HFF-Myc (cell line): ENCODE data around the gene PRAMEF13.
"Not testable (repeated sequence)": the region's sequence is repeated elsewhere in the genome, so short reads cannot be mapped to it uniquely, and the experiment has no call there.

Source experiments
- DNase-seq: peaks from one replicate; pipeline ENCODE4 v3.0.0-alpha.2; 2011; ENCODE audit warnings: low read depth; ENCODE audit errors: extremely low read depth
- H3K4me3 ChIP-seq: replicated peaks from 2 replicates; pipeline ENCODE4 v1.5.1; 2011; ENCODE audit warnings: low read depth, mild to moderate bottlenecking, control low read depth, low read length
- TF ChIP-seq, protein P1 (sequence below): IDR thresholded peaks from 2 replicates; pipeline ENCODE4 v1.5.1; 2012; ENCODE audit warnings: mild to moderate bottlenecking, low read depth, low read length, control low read depth; ENCODE audit errors: missing control alignments

Gene PRAMEF13, protein sequence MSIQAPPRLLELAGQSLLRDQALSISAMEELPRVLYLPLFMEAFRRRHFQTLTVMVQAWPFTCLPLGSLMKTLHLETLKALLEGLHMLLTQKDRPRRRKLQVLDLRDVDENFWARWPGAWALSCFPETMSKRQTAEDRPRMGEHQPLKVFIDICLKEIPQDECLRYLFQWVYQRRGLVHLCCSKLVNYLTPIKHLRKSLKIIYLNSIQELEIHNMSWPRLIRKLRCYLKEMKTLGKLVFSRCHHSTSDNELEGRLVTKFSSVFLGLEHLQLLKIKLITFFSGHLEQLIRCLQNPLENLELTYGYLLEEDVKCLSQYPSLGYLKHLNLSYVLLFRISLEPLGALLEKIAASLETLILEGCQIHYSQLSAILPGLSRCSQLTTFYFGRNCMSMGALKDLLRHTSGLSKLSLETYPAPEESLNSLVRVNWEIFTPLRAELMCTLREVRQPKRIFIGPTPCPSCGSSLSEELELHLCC

DNA sequence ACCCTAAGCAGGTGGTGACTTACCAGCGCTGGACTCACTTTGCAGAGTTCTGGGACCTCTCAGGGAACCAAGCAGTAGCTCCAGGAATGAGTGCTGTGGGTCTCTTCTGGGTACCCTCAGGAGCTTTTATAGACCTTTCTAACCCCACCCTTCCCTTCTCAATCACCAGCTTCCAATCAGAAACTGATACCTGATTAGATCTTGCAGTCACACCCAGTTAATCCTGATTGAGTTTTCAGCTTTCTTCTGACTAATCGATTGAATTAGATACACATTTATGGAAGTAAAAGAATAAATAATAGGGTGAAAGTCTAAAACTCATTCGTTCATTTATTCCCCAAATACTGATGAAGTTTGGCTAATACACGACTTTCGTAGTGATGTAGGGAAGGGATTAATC is at the start of gene PRAMEF13:
TSS of gene PRAMEF13 (minus strand) at position 101 of the 400 bp plus-strand sequence. CDS start 1,820 bp downstream, outside the sequence.
- H3K4me3 ChIP-seq, DNase-seq: not testable (repeated sequence)

DNA sequence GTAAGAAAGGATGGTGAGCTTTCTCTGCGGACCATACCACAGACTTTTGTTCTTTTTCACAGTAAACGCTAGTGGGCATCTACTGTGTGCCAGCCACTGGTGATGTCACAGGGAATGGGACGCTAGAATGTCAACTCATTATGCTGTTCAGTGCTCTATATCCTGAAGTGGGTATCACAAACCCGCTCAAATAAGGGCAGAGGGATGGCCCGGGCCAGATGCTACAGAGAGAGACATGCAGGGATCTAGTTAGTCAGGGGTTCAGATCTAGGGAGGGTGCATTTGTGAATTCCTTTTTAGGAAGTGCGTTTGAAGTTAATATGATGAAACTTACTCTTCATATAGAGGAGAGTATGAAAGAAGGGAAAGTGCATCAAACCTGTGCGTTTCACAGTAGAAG is 45.9 kb upstream of the PRAMEF13 start:
- not testable (repeated sequence) for H3K4me3 ChIP-seq, DNase-seq

DNA sequence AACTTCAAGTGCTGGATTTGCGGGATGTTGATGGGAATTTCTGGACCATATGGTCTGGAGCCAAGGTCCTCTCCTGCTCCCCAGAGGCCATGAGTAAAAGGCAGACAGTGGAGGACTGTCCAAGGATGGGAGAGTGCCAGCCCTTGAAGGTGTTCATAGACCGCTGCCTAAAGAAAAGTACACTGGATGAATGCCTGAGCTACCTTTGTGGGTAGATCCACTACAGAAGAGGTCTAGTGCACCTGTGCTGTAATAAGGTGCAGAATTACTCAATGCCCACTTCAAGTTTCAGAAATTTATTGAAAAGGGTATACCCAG is 45.3 kb upstream of the PRAMEF13 start:
- not testable (repeated sequence) for DNase-seq, H3K4me3 ChIP-seq

DNA sequence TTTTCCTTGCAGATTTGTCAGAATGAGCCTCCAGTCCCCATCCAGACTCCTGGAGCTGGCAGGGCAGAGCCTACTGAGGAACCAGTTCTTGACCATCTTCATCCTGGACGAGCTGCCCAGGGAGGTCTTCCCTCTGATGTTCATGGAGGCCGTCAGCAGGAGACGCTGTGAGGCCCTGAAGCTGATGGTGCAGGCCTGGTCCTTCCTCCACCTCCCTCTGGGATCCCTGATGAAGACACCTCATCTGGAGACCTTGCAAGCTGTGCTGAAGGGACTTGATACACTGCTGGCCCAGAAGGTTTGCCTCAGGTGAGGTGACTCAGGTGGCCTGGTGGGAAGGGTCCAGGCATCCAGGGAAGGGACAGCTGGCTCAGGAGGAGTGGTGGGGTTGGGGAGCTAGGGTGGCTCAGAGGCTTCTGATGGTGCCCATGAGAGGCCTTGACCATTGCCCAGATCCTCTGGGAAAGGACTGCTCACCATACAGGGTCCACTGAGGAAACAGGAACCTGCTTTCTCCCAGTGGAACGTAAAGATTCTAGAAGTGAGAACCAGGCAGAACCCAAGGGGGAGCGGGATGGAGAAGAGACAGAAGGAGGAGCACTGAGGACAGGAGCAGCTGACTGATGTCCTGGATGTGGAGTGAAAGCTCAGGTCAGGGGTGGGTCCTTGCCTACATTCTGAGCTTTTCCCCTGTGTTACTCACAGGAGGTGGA is 44.8 kb upstream of the PRAMEF13 start:
- H3K4me3 ChIP-seq, DNase-seq: not testable (repeated sequence)

DNA sequence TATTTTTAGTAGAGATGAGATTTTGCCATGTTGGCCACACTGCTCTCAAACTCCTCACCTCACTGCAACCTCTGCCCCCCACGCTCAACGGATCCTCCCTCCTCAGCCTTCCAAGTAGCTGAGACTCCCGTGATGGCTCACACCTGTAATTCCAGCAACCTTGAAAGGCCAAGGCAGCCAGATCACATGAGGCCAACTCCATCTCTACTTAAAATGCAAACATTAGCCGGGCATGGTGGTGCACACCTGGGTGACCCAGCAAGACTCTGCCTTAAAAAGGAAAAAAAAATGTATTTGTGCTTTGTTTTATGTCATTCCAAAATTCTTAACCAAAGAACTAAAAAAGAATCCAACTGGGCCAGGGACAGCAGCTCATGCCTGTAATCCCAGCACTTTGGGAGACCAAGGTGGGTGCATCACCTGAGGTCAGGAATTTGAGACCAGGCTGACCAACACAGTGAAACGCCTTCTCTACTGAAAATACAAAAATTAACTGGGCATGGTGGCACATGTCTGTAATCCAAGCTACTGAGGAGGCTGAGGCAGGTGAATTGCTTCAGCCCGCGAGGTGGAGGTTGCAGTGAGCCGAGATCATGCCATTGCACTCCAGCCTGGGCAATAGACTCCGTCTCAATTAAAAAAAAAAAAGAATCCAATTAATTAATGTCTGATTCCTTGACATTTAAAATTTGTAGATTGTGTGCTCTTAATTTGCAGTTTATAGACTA is 42.5 kb upstream of the PRAMEF13 start:
- not testable (repeated sequence) for H3K4me3 ChIP-seq, DNase-seq

DNA sequence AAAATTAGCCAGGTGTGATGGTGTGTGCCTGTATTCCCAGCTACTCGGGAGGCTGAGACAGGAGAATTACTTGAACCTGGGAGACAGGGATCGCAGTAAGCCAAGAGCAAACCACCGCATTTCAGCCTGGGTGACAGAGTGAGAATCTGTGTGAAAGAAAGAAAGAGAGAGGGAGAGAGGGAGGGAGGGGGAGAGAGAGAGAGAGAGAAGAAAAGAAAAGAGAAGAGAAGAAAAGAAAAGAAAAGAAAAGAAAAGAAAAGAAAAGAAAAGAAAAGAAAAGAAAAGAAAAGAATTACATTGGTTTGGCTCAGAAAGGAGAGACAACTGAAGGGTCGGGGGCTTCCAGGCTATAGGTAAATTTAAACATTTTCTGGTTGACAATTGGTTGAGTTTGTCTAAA is 38.4 kb upstream of the PRAMEF13 start:
- DNase-seq, H3K4me3 ChIP-seq: not testable (repeated sequence)

DNA sequence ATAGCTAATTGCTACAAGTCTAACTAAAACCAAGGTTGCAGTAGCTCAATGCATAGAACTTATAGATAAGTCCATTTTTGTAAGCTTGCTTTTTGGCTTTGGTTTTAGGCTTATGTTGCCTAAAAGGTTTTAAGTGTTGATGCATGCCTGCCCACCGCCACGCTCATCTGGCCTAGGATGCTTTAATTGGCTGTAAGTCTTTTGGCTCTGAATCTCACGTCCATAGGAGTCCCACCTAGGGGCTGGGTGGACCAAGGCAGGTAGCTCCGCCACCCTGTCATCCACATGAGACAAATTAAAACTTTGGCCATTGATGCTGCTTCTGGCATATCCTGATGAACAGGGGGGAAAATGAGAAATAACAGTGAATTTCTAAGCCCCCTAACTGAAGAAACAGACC is 36.4 kb upstream of the PRAMEF13 start:
- DNase-seq, H3K4me3 ChIP-seq: not testable (repeated sequence)

DNA sequence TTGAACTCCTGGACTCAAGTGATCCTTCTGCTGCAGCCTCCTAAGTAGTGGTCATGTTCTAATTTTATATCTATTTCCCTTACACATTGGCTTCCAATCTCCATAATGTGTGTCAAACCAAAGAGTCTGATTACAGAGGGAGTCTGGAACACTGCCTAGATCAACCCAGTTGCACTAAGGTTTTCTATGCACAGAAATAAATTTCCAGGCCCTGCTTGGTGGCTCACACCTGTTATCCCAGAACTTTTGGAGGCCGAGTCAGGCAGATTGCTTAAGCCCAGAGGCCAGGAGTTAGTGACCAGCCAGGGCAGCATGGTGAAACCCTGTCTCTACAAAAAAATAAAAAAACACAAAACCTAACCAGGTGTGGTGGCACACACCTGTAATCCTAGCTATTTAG is 32.8 kb upstream of the PRAMEF13 start:
- DNase-seq, H3K4me3 ChIP-seq: not testable (repeated sequence)

DNA sequence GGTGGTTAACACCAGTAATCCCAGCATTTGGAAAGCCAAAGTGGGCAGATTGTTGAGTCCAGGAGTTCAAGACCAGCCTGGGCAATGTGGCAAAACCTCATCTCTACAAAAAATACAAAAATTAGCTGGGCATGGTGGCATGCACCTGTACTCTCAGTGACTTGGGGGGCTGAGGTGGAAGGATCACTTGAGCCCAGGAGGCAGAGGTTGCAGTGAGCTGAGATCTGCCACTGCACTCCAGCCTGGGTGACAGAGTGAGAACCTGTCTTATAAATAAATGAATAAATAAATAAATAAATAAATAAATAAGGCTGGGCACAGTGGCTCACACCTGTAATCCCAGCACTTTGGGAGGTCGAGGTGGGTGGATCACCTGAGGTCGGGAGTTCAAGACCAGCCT is 30.8 kb upstream of the PRAMEF13 start:
- H3K4me3 ChIP-seq, DNase-seq: not testable (repeated sequence)

DNA sequence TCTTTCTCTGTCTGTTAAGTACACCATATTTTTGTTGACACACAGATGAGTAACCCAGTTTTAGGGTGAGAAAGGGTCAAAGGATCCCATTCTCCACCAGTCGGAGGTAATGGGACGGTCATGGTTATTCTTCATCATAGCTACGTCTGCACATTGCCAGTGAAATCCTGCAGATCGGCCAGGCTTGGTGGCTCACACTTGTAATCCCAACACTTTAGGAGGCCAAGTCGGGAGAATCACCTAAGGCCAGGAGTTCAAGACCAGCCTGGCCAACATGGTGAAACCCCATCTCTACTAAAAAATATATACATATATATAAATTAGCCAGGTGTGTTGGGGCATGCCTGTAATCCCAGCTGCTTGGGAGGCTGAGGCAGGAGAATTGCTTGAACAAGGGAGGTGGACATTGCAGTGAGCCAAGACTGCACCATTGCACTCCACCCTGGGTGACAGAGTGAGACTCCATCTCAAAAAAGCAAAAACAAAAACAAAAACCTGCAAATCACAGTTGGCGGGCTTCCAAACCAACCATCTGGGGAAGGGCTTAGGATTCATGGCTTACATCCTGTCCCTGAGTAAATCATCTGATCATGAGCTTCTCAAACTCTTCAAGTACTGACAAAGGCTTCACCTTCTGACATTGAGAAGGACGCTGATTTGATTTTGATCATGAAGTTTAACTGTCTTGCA is 30.0 kb upstream of the PRAMEF13 start:
- H3K4me3 ChIP-seq, DNase-seq: not testable (repeated sequence)

DNA sequence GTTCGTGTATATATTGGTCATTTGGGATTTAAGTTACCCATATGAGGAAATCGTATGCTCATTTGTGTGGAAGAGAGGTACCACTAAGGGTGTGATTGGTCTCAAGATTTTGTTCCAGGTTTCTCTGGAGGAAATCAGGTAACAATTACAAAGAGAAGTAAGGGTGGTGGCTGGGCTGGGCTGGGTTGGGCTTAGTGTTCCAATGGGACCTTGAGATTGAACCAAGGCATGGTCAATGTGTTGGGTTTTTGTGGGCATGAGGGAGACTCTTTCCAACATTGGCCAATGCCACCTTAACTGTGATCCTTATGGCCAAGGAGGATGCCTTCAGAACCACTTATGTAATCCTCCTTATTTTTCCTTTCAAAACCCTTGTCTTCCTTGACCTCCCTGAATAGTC is 29.4 kb upstream of the PRAMEF13 start:
- not testable (repeated sequence) for DNase-seq, H3K4me3 ChIP-seq

DNA sequence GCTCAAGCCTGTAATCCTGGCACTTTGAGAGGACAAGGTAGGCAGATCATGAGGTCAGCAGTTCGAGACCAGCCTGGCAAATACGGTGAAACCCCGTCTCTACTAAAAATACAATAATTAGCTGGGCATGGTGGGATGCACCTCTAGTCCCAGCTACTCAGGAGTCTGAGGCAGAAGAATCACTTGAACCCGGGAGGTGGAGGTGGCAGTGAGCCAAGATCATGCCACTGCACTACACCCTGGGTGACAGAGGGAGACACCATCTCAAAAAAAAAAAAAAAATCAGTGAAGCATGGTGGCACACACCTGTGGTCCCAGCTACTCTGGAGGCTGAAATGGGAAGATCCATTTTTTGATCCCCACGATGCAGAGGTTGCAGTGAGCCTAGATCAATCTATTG is 28.9 kb upstream of the PRAMEF13 start:
- not testable (repeated sequence) for H3K4me3 ChIP-seq, DNase-seq

DNA sequence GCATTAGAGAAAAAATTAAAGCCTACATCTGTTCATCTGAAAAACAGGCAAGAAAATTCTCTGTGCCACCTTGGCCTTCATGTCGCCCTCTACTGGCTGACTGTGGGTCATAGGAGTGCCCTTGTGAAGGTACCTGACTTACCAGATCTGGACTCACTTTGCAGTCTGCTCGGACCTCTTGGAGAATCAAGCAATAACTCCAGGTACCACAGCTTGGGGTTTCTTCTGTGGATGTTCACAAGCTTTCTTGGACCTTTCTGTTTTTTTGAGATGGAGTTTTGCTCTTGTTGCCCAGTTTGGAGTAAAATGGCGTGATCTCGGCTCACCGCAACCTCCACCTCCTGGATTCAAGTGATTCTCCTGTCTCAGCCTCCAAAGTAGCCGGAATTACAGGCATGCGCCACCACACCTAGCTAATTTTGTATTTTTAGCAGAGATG is 27.2 kb upstream of the PRAMEF13 start:
- DNase-seq: no peak
- TF ChIP-seq, protein P1, sequence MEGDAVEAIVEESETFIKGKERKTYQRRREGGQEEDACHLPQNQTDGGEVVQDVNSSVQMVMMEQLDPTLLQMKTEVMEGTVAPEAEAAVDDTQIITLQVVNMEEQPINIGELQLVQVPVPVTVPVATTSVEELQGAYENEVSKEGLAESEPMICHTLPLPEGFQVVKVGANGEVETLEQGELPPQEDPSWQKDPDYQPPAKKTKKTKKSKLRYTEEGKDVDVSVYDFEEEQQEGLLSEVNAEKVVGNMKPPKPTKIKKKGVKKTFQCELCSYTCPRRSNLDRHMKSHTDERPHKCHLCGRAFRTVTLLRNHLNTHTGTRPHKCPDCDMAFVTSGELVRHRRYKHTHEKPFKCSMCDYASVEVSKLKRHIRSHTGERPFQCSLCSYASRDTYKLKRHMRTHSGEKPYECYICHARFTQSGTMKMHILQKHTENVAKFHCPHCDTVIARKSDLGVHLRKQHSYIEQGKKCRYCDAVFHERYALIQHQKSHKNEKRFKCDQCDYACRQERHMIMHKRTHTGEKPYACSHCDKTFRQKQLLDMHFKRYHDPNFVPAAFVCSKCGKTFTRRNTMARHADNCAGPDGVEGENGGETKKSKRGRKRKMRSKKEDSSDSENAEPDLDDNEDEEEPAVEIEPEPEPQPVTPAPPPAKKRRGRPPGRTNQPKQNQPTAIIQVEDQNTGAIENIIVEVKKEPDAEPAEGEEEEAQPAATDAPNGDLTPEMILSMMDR: no peak
- H3K4me3 ChIP-seq: no peak overlapping the region

DNA sequence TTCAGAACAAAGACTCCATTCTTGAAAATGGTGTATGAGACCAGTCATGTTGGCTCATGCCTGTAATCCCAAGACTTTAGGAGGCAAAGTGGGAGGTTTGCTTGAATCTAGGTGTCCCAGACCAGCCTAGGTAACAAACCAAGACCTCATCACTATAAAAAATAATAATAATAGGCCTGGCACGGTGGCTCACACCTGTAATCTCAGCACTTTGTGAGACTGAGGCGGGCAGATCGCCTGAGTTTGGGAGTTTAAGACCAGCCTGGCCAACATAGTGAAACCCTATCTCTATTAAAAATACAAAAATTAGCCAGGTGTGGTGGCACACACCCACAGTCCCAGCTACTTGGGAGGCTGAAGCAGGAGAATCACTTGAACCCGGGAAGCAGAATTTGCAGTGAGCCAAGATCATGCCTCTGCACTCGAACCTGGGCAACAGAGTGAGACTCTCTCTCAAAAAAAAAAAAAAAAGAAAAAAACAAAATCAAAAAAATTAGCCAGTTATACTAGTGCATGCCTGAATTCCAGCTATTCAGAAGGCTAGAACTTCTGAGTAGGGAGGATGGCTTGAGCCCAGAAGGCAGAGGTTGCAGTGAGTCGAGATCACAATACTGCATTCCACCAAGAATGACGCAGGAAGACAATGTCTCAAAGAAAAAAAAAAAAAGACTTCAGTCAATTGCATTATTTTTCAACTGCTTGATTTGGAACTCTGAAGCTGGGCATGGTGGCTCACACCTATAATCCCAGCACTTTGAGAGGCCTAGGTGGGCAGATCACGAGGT is 26.3 kb upstream of the PRAMEF13 start:
- DNase-seq, H3K4me3 ChIP-seq: not testable (repeated sequence)

DNA sequence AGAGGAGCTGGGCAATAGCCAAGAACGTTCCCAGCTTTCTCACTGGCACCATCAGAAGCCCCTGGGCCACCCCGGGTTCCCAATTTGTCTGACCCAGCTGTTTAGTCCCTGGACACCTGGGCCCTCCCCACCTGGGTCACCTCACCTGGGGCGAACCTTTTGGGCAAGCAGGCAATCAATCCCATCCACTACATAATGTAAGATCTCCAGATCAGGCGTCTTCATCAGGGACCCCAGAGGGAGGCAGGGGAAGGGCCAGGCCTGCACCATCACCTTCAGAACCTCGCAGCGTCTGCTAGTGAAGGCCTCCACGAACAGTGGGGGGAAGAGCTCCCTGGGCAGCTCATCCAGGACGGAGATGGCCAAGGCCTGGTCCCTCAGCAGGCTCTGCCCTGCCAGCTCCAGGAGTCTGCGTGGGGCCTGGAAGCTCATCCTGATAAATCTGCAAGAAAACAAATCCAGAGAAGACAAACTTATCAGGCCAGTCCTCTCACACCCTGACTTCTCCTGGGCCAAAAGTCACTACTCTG is 24.5 kb upstream of the PRAMEF13 start, which contains the start of gene PRAMEF18:
TSS of gene PRAMEF18 (minus strand) at position 480 of the 530 bp plus-strand sequence. CDS start at position 432, 48 bp downstream.
- DNase-seq, H3K4me3 ChIP-seq: not testable (repeated sequence)
